Fibroblast of villous mesenchyme (primary cell): ENCODE results near the gene RRBP1. TPM values are rescaled to one million over a fixed set of nuclear protein-coding genes. Genes with fewer than 3 reads are reported as not detected.

Source experiments
- DNase-seq: peaks from one replicate; pipeline ENCODE4 v3.0.0-alpha.2; 2010; ENCODE audit warnings: low read depth
- H3K4me3 ChIP-seq: 2 replicates; pipeline ENCODE4 v1.5.1; 2011; ENCODE audit warnings: low read depth, mild to moderate bottlenecking, low read length
- CTCF ChIP-seq: IDR thresholded peaks from 2 replicates; pipeline ENCODE4 v1.5.1; 2012; ENCODE audit warnings: low read depth, mild to moderate bottlenecking, low read length; ENCODE audit not compliant: insufficient read depth
- total RNA-seq: library from RNA; depleted of rRNA; stranded (reverse); fragments of >200 nt; gene quantifications from 2 replicates; pipeline ENCODE4 v1.2.3, GENCODE V29; 2012

RRBP1 gene
- total RNA-seq, 1 donor: 123 TPM

- DNase-seq: no peak
- no peak overlapping the region for H3K4me3 ChIP-seq
- TF ChIP-seq CTCF: no peak
These were observed 37.0 kb downstream of the RRBP1 start for GRCh38 chr20:17645010-17645409.

- H3K4me3 ChIP-seq: no peak overlapping the region
- TF ChIP-seq CTCF: no peak
- no peak for DNase-seq
These were observed 37.6 kb downstream of the RRBP1 start for GRCh38 chr20:17644451-17644850.

- no peak for TF ChIP-seq CTCF
- DNase-seq: no peak
- no peak overlapping the region for H3K4me3 ChIP-seq
These were observed 38.4 kb downstream of the RRBP1 start for GRCh38 chr20:17643531-17644188.

DNA sequence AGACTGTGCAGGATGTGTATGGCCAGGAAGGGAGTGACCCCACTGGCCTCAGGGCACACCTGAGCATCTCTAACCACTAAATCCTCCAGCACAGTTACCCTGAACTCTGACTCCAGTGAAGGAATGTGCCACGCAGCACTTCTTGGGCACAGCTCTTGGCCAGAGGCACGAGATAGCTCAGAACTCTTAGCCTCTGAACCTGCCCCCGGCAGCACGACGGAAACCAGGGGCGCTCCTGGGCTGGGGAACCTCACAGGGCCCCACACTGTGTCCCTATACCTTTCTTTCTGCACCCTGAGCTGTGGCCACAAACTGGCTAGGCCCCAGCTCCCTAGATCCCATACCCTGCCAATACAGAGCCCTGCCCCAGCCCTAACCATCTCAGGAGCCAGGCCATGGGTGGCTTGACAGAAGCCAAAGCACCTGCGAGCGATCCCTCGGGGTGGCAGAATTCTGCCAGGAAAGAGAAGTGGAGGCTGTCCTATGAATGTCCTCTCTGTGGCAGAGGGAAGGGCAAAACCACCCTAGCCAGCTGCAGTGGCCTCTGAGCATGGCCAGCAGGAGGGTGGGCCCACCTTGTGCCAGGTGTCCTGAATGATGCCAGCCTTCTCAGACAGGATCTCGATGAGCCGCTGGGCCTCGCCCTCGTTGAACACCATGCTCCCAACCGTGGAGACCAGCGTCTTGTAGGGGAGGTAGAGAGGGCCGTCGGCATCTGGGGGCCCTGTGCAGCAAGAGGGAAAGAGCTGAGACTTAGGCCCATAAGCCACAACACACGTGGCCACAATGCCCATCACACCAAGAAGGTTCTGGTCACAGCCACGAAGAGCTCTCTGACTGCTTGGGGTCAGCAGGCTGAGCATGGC is 39.4 kb downstream of the RRBP1 start:
- DNase-seq: no peak
- no peak for TF ChIP-seq CTCF
- no peak overlapping the region for H3K4me3 ChIP-seq

DNA sequence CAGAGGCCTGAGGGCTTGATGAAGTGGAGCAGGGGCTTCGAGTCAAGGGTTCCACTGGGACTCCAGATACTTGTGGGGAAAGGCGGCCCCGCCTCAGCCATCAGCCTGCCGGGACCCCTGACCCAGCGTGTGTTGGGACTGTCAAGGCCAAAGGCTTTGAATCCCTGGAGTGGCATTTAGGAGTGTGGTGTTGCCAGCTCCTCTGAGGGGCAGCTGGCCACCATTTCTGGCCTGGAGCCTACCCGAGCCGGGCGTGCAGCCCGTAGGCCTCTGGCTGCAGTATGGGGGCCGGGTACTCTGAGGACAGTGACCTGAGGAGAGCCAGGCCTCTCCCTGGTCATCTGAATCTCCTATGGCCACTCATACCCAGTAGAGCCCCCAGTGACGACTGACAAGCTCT is 40.0 kb downstream of the RRBP1 start:
- TF ChIP-seq CTCF: no peak
- DNase-seq: no peak

DNA sequence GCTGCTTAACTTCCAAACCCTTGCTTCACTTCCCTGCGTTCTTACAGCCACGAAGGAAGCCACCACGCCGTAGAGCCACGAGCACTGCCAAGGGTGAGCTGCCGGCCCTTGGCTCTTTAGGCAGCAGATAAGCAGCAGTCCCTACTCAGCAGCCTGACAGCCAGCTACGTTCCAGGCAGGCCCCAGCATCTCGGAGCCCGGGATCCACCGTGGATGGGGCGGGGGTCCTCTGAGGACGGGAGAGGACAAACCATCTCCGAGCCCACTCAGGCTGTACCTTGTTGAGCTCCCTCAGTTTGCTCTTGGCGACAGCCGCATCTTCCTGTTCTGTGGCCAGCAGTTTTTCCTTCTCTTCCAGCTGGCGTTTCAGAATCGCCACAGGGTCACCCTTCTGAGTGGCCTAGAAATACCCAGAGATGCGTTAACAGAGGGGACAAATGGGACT is 40.5 kb downstream of the RRBP1 start:
- H3K4me3 ChIP-seq: no peak overlapping the region
- no peak for TF ChIP-seq CTCF
- no peak for DNase-seq

More for the DNA sequence above, 40.0 kb downstream of the RRBP1 start:
- no peak overlapping the region for H3K4me3 ChIP-seq
